Mucosa of rectum (tissue), 2 donors: ENCODE results near the gene POLR3E.

Source experiments
- H3K27ac ChIP-seq, 2 donors: one replicate each; pipeline ENCODE4 v1.7.0; 2013; ENCODE audit warnings: inconsistent platforms in 2 of 2, low read depth in 2 of 2, low read length in 2 of 2
- H3K27me3 ChIP-seq, 2 donors: one replicate each; pipeline ENCODE4 v1.7.0; 2013; ENCODE audit warnings: low read length in 2 of 2; ENCODE audit not compliant: control insufficient read depth in 2 of 2, insufficient read depth in 2 of 2
- H3K36me3 ChIP-seq, 2 donors: one replicate each; pipeline ENCODE4 v1.7.0; 2013; ENCODE audit warnings: low read length in 2 of 2; ENCODE audit not compliant: control insufficient read depth in 2 of 2, insufficient read depth in 2 of 2
- H3K4me1 ChIP-seq, 2 donors: one replicate each; pipeline ENCODE4 v1.7.0; 2013; ENCODE audit warnings: low read length in 2 of 2, mild to moderate bottlenecking in 1 of 2; ENCODE audit not compliant: control insufficient read depth in 2 of 2, insufficient read depth in 2 of 2
- H3K4me3 ChIP-seq, 2 donors: one replicate each; pipeline ENCODE4 v1.7.0; 2013; ENCODE audit warnings: low read length in 2 of 2
- H3K9ac ChIP-seq, 2 donors: one replicate each; pipeline ENCODE4 v1.7.0; 2013; ENCODE audit warnings: low read length in 2 of 2, low read depth in 1 of 2, mild to moderate bottlenecking in 1 of 2
- H3K9me3 ChIP-seq, 2 donors: one replicate each; pipeline ENCODE4 v1.7.0; 2013; ENCODE audit warnings: low read length in 2 of 2; ENCODE audit not compliant: control insufficient read depth in 2 of 2
- donor health status: healthy.
- donor health status: Normal muscosa, but diverticular disease.

Gene POLR3E

DNA sequence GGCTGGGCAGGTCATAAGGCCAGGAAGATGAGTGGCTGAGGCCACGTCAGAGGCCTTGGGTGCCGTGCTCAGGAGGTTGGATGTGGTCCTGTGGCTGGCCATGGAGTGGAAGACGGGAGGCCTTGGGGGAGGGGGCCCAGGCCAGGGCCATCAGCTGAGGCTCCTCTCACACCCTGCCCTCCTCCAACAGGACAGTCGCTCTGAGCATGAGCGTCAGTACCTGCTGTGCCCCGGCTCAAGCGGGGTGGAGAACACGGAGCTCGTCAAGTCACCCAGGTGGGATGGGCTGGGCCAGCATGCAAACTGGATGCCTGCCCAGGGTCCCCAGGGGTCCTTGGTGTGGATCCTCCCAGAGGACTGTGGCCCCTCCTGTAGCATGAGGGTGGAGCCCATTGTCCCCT lies 19.2 kb downstream of the POLR3E start:
- no peak overlapping the region for H3K9ac ChIP-seq
- H3K36me3 ChIP-seq: peaks cover 51 to 64% of the 10 kb centered on the region in 2 donors
- H3K4me1 ChIP-seq: peaks cover 0 to under 1% of the 10 kb centered on the region in 2 donors
- no peak overlapping the region for H3K27ac ChIP-seq
- no peaks in the 10 kb centered on the region for H3K27me3 ChIP-seq
- no peak overlapping the region for H3K4me3 ChIP-seq
- H3K9me3 ChIP-seq: no peaks in the 10 kb centered on the region

GRCh38 chr16:22317001-22317530 lies 19.9 kb downstream of the POLR3E start:
- H3K9me3 ChIP-seq: no peaks in the 10 kb centered on the region
- H3K4me1 ChIP-seq: peaks cover 0 to 2% of the 10 kb centered on the region in 2 donors
- H3K9ac ChIP-seq: no peak overlapping the region
- no peak overlapping the region for H3K4me3 ChIP-seq
- no peaks in the 10 kb centered on the region for H3K27me3 ChIP-seq
- H3K27ac ChIP-seq: no peak overlapping the region
- H3K36me3 ChIP-seq: peaks cover 52 to 66% of the 10 kb centered on the region in 2 donors

- no peak overlapping the region for H3K4me3 ChIP-seq
- peaks cover 0 to 2% of the 10 kb centered on the region in 2 donors for H3K4me1 ChIP-seq
- H3K27me3 ChIP-seq: no peaks in the 10 kb centered on the region
- H3K9me3 ChIP-seq: no peaks in the 10 kb centered on the region
- H3K9ac ChIP-seq: no peak overlapping the region
- H3K27ac ChIP-seq: no peak overlapping the region
- peaks cover 56 to 68% of the 10 kb centered on the region in 2 donors for H3K36me3 ChIP-seq
Observed at GRCh38 chr16:22317625-22318024, 20.4 kb downstream of the POLR3E start.

DNA sequence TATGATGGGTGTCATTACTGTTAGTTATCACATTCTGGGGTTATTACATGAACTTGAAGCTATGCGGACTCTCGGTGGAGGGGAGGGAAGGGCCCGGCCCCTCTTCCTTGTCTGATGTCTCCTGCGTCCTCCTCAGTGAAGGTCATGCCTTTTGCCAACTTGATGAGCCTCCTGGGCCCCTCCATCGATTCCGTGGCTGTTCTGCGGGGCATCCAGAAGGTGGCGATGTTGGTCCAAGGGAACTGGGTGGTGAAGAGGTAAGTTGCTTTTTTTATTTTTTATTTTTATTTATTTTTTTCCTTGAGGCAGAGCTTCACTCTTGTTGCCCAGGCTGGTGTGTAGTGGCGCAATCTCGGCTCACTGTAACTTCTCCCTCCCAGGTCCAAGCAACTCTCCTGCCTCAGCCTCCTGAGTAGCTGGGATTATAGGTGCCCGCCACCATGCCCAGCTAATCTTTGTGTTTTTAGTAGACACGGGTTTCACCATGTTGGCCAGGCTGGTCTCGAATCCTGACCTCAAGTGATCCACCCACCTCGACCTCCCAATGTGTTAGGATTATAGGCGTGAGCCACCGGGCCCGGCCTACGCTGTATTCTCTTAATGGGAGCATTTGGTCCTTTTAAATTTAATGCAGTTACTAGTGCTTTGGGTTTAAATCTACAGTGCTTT lies 21.6 kb downstream of the POLR3E start:
- no peak overlapping the region for H3K27ac ChIP-seq
- no peaks in the 10 kb centered on the region for H3K9me3 ChIP-seq
- H3K9ac ChIP-seq: no peak overlapping the region
- H3K36me3 ChIP-seq: peaks cover 52 to 66% of the 10 kb centered on the region in 2 donors
- no peaks in the 10 kb centered on the region for H3K27me3 ChIP-seq
- no peak overlapping the region for H3K4me3 ChIP-seq
- peaks cover 0 to 2% of the 10 kb centered on the region in 2 donors for H3K4me1 ChIP-seq

- H3K9ac ChIP-seq: no peak overlapping the region
- H3K4me3 ChIP-seq: no peak overlapping the region
- H3K4me1 ChIP-seq: peaks cover 0 to 2% of the 10 kb centered on the region in 2 donors
- no peaks in the 10 kb centered on the region for H3K9me3 ChIP-seq
- H3K27ac ChIP-seq: no peak overlapping the region
- peaks cover 54 to 64% of the 10 kb centered on the region in 2 donors for H3K36me3 ChIP-seq
- no peaks in the 10 kb centered on the region for H3K27me3 ChIP-seq
Observed at GRCh38 chr16:22320572-22321339, 23.5 kb downstream of the POLR3E start.

DNA sequence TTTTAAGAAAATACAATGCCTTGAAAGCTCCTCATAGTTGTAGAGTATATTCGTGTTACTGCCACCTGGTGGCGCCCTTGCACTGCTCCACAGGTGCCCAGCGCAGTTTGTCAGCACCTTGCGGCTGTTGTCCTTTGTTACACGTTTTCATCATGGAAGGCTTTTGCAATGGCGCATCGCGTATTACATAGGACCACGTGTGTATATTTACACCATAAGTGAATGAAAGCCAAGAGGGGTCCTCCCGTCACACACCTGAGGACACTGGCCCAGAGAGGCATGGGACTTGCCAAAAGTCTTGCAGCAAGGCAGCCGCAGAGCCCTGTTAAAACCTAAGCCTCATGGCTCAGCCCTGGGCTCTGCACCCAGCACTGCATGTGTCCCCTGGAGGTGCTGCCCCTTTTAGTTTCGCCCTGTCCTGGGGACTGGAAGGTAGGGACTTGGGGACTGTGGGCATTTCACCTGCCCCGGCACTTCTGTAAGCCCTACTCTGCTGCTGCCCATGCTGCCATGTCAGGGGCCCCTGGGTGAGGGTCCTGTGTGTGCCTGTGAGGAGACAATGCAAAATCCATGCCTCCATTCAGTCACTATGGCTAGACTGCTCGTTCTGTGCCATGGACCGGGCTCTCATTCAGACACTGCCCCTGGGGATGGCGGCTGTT lies 24.3 kb downstream of the POLR3E start:
- peaks cover 51 to 57% of the 10 kb centered on the region in 2 donors for H3K36me3 ChIP-seq

GRCh38 chr16:22322021-22322471 lies 24.8 kb downstream of the POLR3E start:
- Histone ChIP-seq H3K4me1 (peaks cover 0 to 2% of the 10 kb centered on the region in 2 donors), H3K9me3 (no peaks in the 10 kb centered on the region), H3K36me3 (peaks cover 52 to 57% of the 10 kb centered on the region in 2 donors), H3K4me3 (no peak overlapping the region), H3K27me3 (no peaks in the 10 kb centered on the region), H3K9ac (no peak overlapping the region), H3K27ac (no peak overlapping the region)

More for the DNA sequence above, 24.3 kb downstream of the POLR3E start:
- Histone ChIP-seq H3K4me1 (peaks cover 0 to 2% of the 10 kb centered on the region in 2 donors), H3K27me3 (no peaks in the 10 kb centered on the region), H3K27ac (no peak overlapping the region), H3K4me3 (no peak overlapping the region), H3K9me3 (no peaks in the 10 kb centered on the region), H3K9ac (no peak overlapping the region)

GRCh38 chr16:22322741-22323140 lies 25.5 kb downstream of the POLR3E start:
- Histone ChIP-seq H3K27me3 (no peaks in the 10 kb centered on the region), H3K4me3 (no peak overlapping the region), H3K9me3 (no peaks in the 10 kb centered on the region), H3K9ac (no peak overlapping the region), H3K4me1 (peaks cover 0 to 2% of the 10 kb centered on the region in 2 donors), H3K36me3 (peaks cover 52 to 58% of the 10 kb centered on the region in 2 donors), H3K27ac (no peak overlapping the region)

- H3K27ac ChIP-seq: no peak overlapping the region
- peaks cover 54 to 62% of the 10 kb centered on the region in 2 donors for H3K36me3 ChIP-seq
Observed at GRCh38 chr16:22323173-22323958, 26.2 kb downstream of the POLR3E start.

More at GRCh38 chr16:22323173-22323958, 26.2 kb downstream of the POLR3E start:
- Histone ChIP-seq H3K4me1 (peaks cover 0 to 2% of the 10 kb centered on the region in 2 donors), H3K9me3 (no peaks in the 10 kb centered on the region), H3K4me3 (no peak overlapping the region), H3K9ac (no peak overlapping the region), H3K27me3 (no peaks in the 10 kb centered on the region)
